ENCODE measurements around the gene NFIC.

DNA sequence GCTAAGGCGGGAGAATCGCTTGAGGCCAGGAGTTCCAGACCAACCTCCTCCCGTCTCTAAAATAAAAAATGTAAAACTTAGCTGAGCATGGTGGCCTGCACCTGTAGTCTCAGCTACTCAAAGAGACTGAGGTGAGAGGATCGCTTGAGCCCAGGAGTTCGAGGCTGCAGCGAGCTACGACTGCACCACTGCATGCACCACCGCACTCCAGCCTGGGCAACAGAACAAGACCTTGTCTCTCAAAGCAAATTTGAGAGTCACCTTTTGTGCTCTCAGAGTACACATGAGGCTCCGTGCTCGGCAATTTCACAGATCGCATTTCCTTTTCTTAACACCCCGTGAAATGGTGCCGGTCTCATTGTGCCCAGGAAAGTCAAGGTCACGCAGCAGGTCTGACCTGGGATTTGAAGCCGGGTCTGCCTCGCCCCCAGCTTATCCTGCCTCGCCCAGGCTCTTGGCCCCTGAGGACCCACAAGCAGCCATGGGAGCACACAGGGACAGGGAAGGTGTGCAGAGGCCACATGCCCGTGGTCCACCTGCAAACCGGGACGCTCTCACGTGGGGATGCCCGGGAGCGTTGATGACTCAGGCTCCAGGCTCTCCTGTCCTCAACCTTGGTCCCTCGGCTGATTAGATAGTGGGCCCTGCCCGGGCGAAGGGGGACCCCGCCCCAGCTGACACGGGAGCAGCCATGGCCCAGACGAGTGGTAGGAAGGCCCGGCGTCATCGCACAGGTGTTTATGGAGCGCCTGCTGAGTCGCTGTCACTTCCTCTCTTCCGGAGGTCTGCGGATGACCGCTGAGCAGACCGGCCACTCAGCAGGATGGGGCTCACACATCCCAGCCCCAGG lies 115.1 kb downstream of the NFIC start:
- TF ChIP-seq CTCF (IDR thresholded peaks at IDR 0.05), result no peak
- TF ChIP-seq ZFX (IDR thresholded peaks at IDR 0.05; ENCODE audit: borderline replicate concordance), result no peak
